ENCODE results near the gene SARS2. TPM values are rescaled to one million over a fixed set of nuclear protein-coding genes. Genes with fewer than 3 reads are reported as not detected.

Gene SARS2
- total and polyA plus RNA-seq, 4 donors: 15.9 to 19.2 (median 17.1) TPM

DNA sequence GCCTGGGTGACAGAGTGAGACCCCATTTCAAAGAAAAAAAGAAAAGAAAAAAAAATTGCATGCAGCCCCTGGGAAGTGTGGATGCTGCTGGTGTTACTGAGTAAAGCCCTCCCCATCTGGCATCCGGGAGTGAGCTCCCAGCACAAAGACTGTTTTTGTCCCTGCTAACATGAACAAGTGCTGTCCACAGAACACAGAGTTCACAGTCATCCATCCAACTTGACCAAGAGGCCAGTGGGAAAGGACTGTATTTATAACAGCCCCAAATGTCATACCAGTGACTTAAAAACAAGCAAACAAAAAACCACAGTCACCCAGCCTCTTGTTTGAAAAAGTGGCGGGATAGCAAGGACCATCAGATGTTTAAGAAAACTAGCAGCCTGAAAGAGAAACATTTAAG, 34.2 kb upstream of the SARS2 start (continued):
- TF ChIP-seq, protein P1, sequence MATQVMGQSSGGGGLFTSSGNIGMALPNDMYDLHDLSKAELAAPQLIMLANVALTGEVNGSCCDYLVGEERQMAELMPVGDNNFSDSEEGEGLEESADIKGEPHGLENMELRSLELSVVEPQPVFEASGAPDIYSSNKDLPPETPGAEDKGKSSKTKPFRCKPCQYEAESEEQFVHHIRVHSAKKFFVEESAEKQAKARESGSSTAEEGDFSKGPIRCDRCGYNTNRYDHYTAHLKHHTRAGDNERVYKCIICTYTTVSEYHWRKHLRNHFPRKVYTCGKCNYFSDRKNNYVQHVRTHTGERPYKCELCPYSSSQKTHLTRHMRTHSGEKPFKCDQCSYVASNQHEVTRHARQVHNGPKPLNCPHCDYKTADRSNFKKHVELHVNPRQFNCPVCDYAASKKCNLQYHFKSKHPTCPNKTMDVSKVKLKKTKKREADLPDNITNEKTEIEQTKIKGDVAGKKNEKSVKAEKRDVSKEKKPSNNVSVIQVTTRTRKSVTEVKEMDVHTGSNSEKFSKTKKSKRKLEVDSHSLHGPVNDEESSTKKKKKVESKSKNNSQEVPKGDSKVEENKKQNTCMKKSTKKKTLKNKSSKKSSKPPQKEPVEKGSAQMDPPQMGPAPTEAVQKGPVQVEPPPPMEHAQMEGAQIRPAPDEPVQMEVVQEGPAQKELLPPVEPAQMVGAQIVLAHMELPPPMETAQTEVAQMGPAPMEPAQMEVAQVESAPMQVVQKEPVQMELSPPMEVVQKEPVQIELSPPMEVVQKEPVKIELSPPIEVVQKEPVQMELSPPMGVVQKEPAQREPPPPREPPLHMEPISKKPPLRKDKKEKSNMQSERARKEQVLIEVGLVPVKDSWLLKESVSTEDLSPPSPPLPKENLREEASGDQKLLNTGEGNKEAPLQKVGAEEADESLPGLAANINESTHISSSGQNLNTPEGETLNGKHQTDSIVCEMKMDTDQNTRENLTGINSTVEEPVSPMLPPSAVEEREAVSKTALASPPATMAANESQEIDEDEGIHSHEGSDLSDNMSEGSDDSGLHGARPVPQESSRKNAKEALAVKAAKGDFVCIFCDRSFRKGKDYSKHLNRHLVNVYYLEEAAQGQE (IDR thresholded peaks at IDR 0.05): no peak

DNA sequence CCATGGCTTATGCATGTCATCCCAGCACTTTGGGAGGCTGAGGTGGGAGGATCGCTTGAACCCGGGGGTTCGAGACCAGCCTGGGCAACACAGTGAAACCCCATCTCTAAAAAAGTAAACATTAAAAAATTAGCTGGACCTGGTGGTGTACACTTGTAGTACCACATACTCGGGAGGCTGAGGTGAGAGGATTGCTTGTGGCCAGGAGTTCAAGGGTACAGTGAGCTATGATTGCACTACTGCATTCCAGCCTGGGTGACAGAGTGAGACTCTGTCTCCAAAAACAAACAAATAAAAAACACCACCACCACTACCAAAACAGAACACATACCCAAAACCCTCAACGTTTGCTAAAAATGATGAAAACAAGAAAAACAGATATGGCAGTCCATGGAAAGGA, 29.1 kb upstream of the SARS2 start:
- Histone ChIP-seq H3K9me3 (ENCODE audit: control insufficient read depth in 4 of 4, low read length in 3 of 4) (no peaks in the 10 kb centered on the region), H3K27ac (ENCODE audit: low read depth in 1 of 2, low read length in 2 of 2) (no peak overlapping the region), H3K4me1 (ENCODE audit: control insufficient read depth in 4 of 4, insufficient read depth in 4 of 4, low read length in 3 of 4) (peaks cover 0 to 4% (median 2%) of the 10 kb centered on the region in 4 donors), H3K9ac (ENCODE audit: low read depth in 1 of 2, low read length in 2 of 2) (no peak overlapping the region), H3K27me3 (ENCODE audit: control insufficient read depth in 4 of 4, insufficient read depth in 4 of 4, low read length in 3 of 4) (no peaks in the 10 kb centered on the region), H3K4me3 (ENCODE audit: low read depth in 1 of 3, low read length in 3 of 3) (no peak overlapping the region), H3K36me3 (ENCODE audit: control insufficient read depth in 4 of 4, insufficient read depth in 3 of 4, low read depth in 1 of 4, low read length in 3 of 4) (peaks cover 0 to 6% (median under 1%) of the 10 kb centered on the region in 4 donors)
- 74% methylated on average over 5 of the region's 5 CpGs for WGBS
- TF ChIP-seq JUND (IDR thresholded peaks at IDR 0.05) (no peak), RAD21 (IDR thresholded peaks at IDR 0.05) (no peak), TAF1 (conservative IDR thresholded peaks at IDR 0.05) (no peak), FOXA1 (IDR thresholded peaks at IDR 0.05) (no peak), HNF4A (conservative IDR thresholded peaks at IDR 0.05) (no peak), GABPA (IDR thresholded peaks at IDR 0.05 in 1 of 2, conservative IDR thresholded peaks at IDR 0.05 in 1 of 2) (no peak), RXRA (IDR thresholded peaks at IDR 0.05) (no peak)
- TF ChIP-seq, protein P2, sequence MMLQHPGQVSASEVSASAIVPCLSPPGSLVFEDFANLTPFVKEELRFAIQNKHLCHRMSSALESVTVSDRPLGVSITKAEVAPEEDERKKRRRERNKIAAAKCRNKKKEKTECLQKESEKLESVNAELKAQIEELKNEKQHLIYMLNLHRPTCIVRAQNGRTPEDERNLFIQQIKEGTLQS (IDR thresholded peaks at IDR 0.05): no peak
- TF ChIP-seq, protein P1 (IDR thresholded peaks at IDR 0.05): no peak
- TF ChIP-seq, protein P3, sequence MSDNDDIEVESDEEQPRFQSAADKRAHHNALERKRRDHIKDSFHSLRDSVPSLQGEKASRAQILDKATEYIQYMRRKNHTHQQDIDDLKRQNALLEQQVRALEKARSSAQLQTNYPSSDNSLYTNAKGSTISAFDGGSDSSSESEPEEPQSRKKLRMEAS (IDR thresholded peaks at IDR 0.05): no peak
- TF ChIP-seq, protein P4, sequence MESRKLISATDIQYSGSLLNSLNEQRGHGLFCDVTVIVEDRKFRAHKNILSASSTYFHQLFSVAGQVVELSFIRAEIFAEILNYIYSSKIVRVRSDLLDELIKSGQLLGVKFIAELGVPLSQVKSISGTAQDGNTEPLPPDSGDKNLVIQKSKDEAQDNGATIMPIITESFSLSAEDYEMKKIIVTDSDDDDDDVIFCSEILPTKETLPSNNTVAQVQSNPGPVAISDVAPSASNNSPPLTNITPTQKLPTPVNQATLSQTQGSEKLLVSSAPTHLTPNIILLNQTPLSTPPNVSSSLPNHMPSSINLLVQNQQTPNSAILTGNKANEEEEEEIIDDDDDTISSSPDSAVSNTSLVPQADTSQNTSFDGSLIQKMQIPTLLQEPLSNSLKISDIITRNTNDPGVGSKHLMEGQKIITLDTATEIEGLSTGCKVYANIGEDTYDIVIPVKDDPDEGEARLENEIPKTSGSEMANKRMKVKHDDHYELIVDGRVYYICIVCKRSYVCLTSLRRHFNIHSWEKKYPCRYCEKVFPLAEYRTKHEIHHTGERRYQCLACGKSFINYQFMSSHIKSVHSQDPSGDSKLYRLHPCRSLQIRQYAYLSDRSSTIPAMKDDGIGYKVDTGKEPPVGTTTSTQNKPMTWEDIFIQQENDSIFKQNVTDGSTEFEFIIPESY (IDR thresholded peaks at IDR 0.05): no peak
- DNase-seq (ENCODE audit: low spot score): no peak
